HG02938 (cell line): Measurements from ENCODE around the gene FBXO11.

Source experiments
- ATAC-seq: cut with Tn5 transposase; IDR thresholded peaks from one replicate; pipeline ENCODE4 v1.9.1; 2021; ENCODE audit warnings: mild to moderate bottlenecking, moderate library complexity; ENCODE audit not compliant: unreplicated experiment

Gene FBXO11

GRCh38 chr2:47798631-47799030 is 107.7 kb downstream of the FBXO11 start:
- ATAC-seq = no peak

GRCh38 chr2:47796090-47796697 is 110.1 kb downstream of the FBXO11 start:
- ATAC-seq = no peak

GRCh38 chr2:47785986-47786385 is 120.3 kb downstream of the FBXO11 start:
- no peak for ATAC-seq

- ATAC-seq = no peak
Measured at GRCh38 chr2:47784352-47784851, 121.9 kb downstream of the FBXO11 start.

- ATAC-seq = peak; percentile 15
Measured at GRCh38 chr2:47783486-47784351, 122.6 kb downstream of the FBXO11 start.

- peak; percentile 74 for ATAC-seq
Measured at GRCh38 chr2:47782671-47783485, 123.4 kb downstream of the FBXO11 start, which contains the start of gene MSH6. MSH6 (plus strand) TSS chr2:47783145; CDS start chr2:47783234, 89 bp downstream.

GRCh38 chr2:47782381-47782670 is 124.0 kb downstream of the FBXO11 start:
- no peak for ATAC-seq

- ATAC-seq = no peak
Measured at GRCh38 chr2:47779426-47779790, 126.9 kb downstream of the FBXO11 start.

- ATAC-seq = no peak
Measured at GRCh38 chr2:47778698-47779425, 127.4 kb downstream of the FBXO11 start.

- ATAC-seq = no peak
Measured at GRCh38 chr2:47777277-47777937, 128.9 kb downstream of the FBXO11 start.

GRCh38 chr2:47774567-47774966 is 131.7 kb downstream of the FBXO11 start:
- no peak for ATAC-seq

GRCh38 chr2:47772343-47772742 is 134.0 kb downstream of the FBXO11 start:
- ATAC-seq = no peak

GRCh38 chr2:47771211-47771610 is 135.1 kb downstream of the FBXO11 start:
- no peak for ATAC-seq

- ATAC-seq = no peak
Measured at GRCh38 chr2:47769318-47769717, 137.0 kb downstream of the FBXO11 start.

- no peak for ATAC-seq
Measured at GRCh38 chr2:47767880-47768609, 138.3 kb downstream of the FBXO11 start.

- no peak for ATAC-seq
Measured at GRCh38 chr2:47767497-47767844, 138.8 kb downstream of the FBXO11 start.

- no peak for ATAC-seq
Measured at GRCh38 chr2:47751856-47752414, 154.4 kb downstream of the FBXO11 start.

- ATAC-seq = no peak
Measured at GRCh38 chr2:47747878-47748277, 158.4 kb downstream of the FBXO11 start.

GRCh38 chr2:47744074-47744473 is 162.2 kb downstream of the FBXO11 start:
- ATAC-seq = no peak
